ENCODE measurements around the gene SLC23A2.

SLC23A2 gene

GRCh38 chr20:4844751-4845465 is 156.4 kb downstream of the SLC23A2 start:
- DNase-seq (ENCODE audit: low spot score): no peak

GRCh38 chr20:4844325-4844724 is 157.0 kb downstream of the SLC23A2 start:
- no peak for DNase-seq (ENCODE audit: low spot score)

GRCh38 chr20:4840801-4841200 is 160.5 kb downstream of the SLC23A2 start:
- DNase-seq (ENCODE audit: low spot score): no peak

- no peak for DNase-seq (ENCODE audit: low spot score)
Measured at GRCh38 chr20:4838526-4838925, 162.8 kb downstream of the SLC23A2 start.

DNA sequence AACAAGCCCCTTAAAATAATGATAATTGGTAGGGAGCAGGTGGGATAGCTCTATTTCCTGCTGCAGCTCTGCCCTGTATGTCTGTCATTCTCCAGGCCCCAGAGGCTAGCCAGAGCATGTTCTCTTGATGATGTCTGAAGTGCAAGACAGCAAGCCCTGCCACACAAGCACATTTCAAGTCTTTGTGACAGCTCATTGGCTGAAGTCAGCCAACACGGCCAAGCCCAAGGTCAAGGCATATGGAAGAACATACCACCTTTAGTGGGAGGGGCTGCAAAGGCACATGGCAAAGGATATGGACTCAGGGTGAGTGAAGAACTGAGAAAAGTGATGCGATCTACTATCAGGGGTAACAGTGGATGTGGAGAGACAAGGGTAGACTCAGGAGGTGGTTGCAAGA is 163.6 kb downstream of the SLC23A2 start:
- no peak for DNase-seq (ENCODE audit: low spot score)

DNA sequence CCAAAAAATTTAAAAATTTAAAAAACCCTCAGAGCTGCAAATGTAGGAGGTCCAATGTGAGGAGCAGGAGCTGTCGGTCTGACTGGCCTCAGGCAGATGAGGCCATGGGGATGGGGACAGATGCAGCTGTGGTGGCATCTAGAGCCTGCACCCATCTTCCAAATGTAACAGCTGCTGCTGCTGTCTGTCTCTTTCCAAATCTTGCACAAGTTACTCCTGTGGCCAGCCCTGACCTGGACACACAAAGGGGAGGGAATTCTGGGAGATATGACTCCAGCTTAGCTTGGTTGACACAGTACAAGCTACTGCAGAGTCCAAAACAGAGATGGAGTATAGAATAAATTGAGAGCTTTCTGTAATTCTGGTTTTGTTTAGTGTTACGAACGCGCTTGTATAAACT is 164.4 kb downstream of the SLC23A2 start:
- DNase-seq (ENCODE audit: low spot score): no peak

DNA sequence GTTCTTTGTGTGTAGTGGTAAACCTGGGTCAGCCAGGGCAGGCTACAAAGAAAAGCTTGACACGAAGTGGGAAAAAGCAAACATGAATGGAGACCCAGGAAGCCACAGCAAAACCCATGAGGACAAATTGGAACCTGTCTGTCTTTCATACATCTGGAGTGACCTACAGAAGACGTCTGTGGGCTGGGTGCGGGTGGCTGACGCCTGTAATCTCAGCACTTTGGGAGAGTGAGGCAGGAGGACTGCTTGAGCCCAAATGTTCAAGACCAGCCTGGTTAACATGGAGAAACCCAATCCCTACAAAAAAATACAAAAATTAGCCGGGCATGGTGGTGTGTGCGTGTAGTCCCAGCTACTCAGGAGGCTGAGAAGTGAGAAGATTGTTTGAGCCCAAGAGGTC is 164.8 kb downstream of the SLC23A2 start:
- no peak for DNase-seq (ENCODE audit: low spot score)

DNA sequence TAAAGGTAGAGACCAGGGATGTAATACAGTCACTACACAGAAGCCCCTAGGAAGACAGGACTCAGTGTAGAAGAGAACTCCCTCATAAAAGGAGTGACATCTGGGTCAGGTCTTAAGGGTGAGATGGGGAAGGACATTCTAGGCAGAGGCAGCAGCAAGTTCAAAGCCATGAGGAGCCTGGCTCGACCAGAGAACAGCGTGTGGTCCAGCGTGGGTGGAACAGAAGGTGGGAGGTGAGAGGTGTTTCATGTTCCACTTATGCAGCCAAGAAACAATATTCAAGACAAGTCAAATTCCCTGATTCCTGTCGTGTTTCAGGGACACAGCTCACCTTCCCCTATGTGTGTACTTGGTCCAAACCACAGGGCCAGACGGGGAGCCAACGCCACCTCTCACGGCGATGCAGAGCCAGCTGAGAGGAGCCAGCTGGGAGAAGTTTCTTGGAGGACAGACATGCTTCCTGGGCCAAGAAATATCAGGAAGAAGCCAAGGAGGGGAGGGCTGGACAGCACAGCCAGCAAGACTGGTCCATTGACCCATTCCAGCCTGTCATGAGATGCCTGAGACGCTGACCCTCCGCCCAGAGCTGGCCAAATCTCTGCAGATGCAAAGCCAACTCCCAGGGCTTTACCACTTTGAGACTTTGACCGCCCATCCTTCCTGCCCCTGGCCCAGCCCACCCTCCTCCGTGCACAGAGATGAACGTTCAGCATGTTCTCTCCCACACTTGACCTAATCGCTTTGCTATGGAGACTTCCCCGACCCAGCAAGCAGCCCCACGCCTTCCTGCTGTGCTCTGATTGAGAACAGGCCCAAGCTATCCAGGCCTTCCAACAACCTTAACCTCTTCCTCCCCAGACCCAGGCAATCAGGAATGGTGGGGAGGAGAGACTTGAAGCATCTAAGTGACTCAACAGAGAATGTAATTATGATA is 165.8 kb downstream of the SLC23A2 start:
- DNase-seq (ENCODE audit: low spot score): no peak

- no peak for DNase-seq (ENCODE audit: low spot score)
Measured at GRCh38 chr20:4833074-4833728, 168.1 kb downstream of the SLC23A2 start.

- no peak for DNase-seq (ENCODE audit: low spot score)
Measured at GRCh38 chr20:4832469-4832868, 168.8 kb downstream of the SLC23A2 start.

GRCh38 chr20:4830696-4831095 is 170.6 kb downstream of the SLC23A2 start:
- no peak for DNase-seq (ENCODE audit: low spot score)

DNA sequence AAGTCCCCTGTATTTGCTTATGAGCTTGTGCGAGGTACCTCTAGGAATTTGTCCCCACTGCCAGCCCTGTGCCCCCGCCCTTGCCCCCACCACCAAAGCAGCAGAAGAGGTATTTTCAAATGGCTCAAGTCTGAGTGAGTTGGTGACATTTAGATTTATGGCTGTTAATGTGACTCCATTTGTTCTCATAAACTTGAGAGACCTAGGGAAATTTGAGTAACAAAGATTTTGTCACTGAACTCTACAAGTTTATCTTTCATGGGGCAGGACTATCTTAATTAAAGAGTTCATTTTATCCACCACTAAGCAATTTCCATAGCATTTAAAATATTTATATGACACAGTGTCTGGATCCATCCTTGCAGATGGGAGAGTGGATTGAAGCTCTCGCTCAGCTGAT is 171.1 kb downstream of the SLC23A2 start:
- DNase-seq (ENCODE audit: low spot score): no peak

- no peak for DNase-seq (ENCODE audit: low spot score)
Measured at GRCh38 chr20:4829514-4830215, 171.6 kb downstream of the SLC23A2 start.

- DNase-seq (ENCODE audit: low spot score): no peak
Measured at GRCh38 chr20:4828830-4829513, 172.3 kb downstream of the SLC23A2 start.

- DNase-seq (ENCODE audit: low spot score): no peak
Measured at GRCh38 chr20:4821590-4821989, 179.7 kb downstream of the SLC23A2 start.

GRCh38 chr20:4820806-4821518 is 180.3 kb downstream of the SLC23A2 start:
- DNase-seq (ENCODE audit: low spot score): no peak

DNA sequence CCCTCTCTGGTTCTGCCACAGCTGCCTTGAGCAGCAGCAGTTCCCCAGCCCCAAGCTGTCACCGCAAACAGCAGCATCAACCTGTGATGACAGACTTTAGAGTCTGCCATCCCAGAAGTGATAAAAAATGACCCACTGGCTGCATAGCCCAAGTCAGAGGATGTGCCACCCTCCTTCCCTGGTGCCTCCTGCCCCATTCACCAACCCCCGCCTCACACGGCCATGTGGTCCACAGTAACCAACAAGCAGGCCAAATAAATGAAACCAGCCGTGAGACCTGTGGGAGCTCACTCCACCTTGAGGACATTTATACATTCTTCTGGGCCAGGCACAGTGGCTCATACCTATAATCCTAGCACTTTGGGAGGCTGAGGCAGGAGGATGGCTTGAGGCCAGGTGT is 181.4 kb downstream of the SLC23A2 start:
- no peak for DNase-seq (ENCODE audit: low spot score)

DNA sequence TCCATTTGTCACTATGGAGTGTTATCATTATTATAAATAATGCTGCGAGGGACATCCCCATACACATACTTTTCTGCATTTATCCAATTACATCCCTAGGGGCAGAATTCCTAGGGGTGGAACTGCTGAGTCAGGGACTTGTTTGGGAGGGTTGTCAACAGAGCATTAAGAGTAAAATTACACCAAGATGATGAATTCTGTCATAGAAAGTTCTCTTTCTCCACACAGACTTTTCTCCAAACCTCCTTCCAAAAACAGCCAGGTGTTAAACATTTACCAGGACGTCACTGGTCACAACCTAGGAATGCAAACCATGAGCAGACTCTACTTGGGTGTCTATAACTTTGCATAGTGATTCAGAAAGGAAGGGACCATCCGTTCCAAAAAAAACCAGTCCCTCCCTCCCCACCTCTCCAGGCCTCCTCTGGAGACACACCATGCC is 184.1 kb downstream of the SLC23A2 start:
- no peak for DNase-seq (ENCODE audit: low spot score)

GRCh38 chr20:4815628-4816027 is 185.7 kb downstream of the SLC23A2 start:
- DNase-seq (ENCODE audit: low spot score): no peak

DNA sequence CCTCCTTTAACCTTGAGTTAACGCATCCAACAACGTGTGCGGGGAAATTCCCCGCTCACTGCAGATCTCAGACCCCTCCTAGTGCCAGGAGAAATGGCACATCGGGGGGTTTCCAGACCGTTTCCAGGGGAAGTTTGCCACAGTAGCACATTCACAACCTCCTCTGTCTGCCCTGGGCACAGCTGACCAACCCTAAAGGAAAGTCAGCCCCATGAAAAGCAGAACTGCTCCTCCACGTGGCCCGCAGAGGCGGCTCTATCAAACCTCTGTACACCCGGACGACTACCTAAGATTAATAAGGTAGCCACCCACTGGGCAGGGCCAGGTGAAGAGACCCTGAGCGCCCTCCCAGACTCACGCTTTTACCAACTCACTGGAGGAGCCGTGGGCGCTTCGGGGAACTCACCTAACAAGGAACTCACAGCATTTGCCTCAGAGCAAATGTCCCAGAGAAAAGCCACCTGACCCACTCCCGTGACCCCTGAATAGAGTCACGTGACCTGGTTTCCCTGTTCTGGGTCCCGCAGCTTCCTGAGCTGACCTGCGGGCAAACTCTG is 186.5 kb downstream of the SLC23A2 start:
- DNase-seq (ENCODE audit: low spot score): no peak

Data from hematopoietic multipotent progenitor cell treated with erythropoietin and hydrocortisone succinate and interleukin-3 and kit ligand, for 17 days (in vitro differentiated cells).